HepG2 (cell line): ENCODE measurements around the gene TBC1D10A. TPM values are rescaled to one million over a fixed set of nuclear protein-coding genes. Genes with fewer than 3 reads are reported as not detected.

Experiments used
- GATAD2A ChIP-seq: IDR thresholded peaks from 2 replicates; pipeline ENCODE4 v1.6.1; 2016
- MAFK ChIP-seq, 2 experiments: IDR thresholded peaks in 1 of 2; conservative IDR thresholded peaks in 1 of 2; 2 replicates each; pipeline ENCODE4 v1.6.1; 2011; ENCODE audit warnings: improper control_type of control experiment in 2 of 2, low read length in 2 of 2
- MAZ ChIP-seq, 2 experiments: sonication (generic) in 1 of 2; formaldehyde crosslinking in 1 of 2; IDR thresholded peaks; 2 replicates each; pipeline versions ENCODE4 v1.5.0 to v1.6.1; 2012 to 2020; ENCODE audit warnings: low read depth in 2 of 2, mild to moderate bottlenecking in 2 of 2, borderline replicate concordance in 1 of 2, improper control_type of control experiment in 1 of 2, low read length in 1 of 2, missing genetic modification reagents in 1 of 2, moderate library complexity in 1 of 2
- RXRA ChIP-seq: sonication (generic); formaldehyde crosslinking; IDR thresholded peaks from 2 replicates; pipeline ENCODE4 v1.5.1; 2020; ENCODE audit warnings: missing genetic modification reagents
- SAP130 ChIP-seq: IDR thresholded peaks from 2 replicates; pipeline ENCODE4 v1.6.1; 2016; ENCODE audit warnings: low read depth
- SOX5 ChIP-seq: IDR thresholded peaks from 2 replicates; pipeline ENCODE4 v1.6.1; 2016; ENCODE audit warnings: borderline replicate concordance
- TBX2 ChIP-seq: sonication (generic); formaldehyde crosslinking; IDR thresholded peaks from 2 replicates; pipeline ENCODE4 v1.5.0; 2020; ENCODE audit warnings: missing genetic modification reagents, mild to moderate bottlenecking, borderline replicate concordance
- THAP11 ChIP-seq: IDR thresholded peaks from 2 replicates; pipeline ENCODE4 v1.6.1; 2016; ENCODE audit warnings: missing biosample characterization, missing genetic modification reagents
- ZNF263 ChIP-seq: sonication (generic); formaldehyde crosslinking; IDR thresholded peaks from 2 replicates; pipeline ENCODE4 v1.4.0; 2020; ENCODE audit warnings: missing genetic modification reagents
- ZNF44 ChIP-seq: sonication (generic); formaldehyde crosslinking; IDR thresholded peaks from 2 replicates; pipeline ENCODE4 v1.5.1; 2020; ENCODE audit warnings: mild to moderate bottlenecking, missing genetic modification reagents
- ZNF563 ChIP-seq: sonication (generic); formaldehyde crosslinking; IDR thresholded peaks from 2 replicates; pipeline ENCODE4 v1.8.0; 2022; ENCODE audit warnings: mild to moderate bottlenecking, moderate library complexity, missing genetic modification reagents
- polyA plus RNA-seq, 8 experiments: library from polyadenylated mRNA; depleted of rRNA in 3 of 8; stranded (reverse) in 7 of 8; unstranded in 1 of 8; fragments of >200 nt; fragmentation: Illumina TruSeq in 4 of 8; extraction: Trizol in 4 of 8; gene quantifications; 2 replicates each; pipeline versions ENCODE4 v1.2.1 to v1.2.3, GENCODE V29; 2011 to 2016; ENCODE audit warnings: low read depth in 4 of 8, missing spikeins in 1 of 8, mixed read lengths in 1 of 8; ENCODE audit not compliant: insufficient read depth in 1 of 8
- total RNA-seq, 5 experiments: library from RNA; depleted of rRNA; stranded (reverse); fragments of >200 nt; fragmentation: Illumina TruSeq; extraction: Trizol; gene quantifications; 2 replicates each; pipeline ENCODE4 v1.2.3, GENCODE V29; 2016; ENCODE audit warnings: low read depth in 1 of 5
- TF ChIP-seq, protein P1 (sequence below): IDR thresholded peaks from 2 replicates; pipeline ENCODE4 v1.4.0; 2020; ENCODE audit warnings: mild to moderate bottlenecking, missing genetic modification reagents
- TF ChIP-seq, protein P2 (sequence below): IDR thresholded peaks from 2 replicates; pipeline ENCODE4 v1.6.1; 2016; ENCODE audit warnings: missing genetic modification reagents, missing compliant biosample characterization
- TF ChIP-seq, protein P3 (sequence below): sonication (generic); formaldehyde crosslinking; IDR thresholded peaks from 2 replicates; pipeline ENCODE4 v1.4.0; 2020; ENCODE audit warnings: missing genetic modification reagents, borderline replicate concordance
- TF ChIP-seq, protein P4 (sequence below): sonication (generic); formaldehyde crosslinking; IDR thresholded peaks from 2 replicates; pipeline ENCODE4 v1.9.0; 2022; ENCODE audit warnings: missing genetic modification reagents, mild to moderate bottlenecking, borderline replicate concordance

The TBC1D10A gene
- total and polyA plus RNA-seq, 2 of the 13 experiments (the other 11 are each of a cell fraction or from before 2014, with no cell fraction given) = 4.2 to 4.9 TPM

DNA sequence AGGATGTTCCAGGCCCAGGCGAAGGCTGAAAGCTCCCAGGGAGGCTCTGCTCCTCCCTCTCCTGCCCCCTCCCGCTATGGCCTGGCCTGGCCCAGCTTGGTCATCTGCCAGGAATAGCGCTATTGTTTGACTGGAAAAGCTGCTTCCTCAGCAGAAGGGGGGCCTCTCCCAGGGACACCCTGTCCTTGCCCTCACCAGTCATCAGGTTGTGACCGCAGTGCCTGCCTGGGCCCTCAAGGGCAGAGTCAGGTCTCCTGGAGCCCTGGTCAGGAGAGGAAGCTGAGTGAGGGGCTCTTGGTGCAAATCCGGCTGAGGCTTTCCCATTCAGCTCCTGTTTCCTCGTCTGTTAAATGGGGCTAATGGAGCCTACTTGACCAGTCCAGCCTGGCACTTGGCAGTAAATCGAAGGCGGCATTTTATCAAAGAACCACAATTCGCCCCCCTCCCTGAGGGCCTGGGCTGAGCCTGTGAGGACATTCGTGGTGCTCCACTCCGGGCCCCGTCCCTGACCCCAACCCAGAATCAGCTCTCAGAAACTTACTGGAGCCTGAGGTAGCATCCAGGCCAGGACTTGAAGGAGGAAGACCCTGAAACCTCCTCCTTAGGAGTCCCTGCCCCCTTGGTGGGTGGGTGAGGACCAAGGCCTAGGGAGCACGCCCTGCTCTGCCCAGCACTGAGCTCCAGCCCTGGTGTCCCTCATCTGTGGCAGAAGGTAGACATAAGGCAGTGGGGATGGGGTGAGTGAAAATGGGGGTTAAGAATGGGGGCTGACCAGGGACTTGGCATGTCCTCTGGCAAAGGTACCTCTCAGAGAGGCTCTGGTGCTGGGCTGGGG lies 35.5 kb downstream of the TBC1D10A start (continued):
- TF ChIP-seq, protein P1, sequence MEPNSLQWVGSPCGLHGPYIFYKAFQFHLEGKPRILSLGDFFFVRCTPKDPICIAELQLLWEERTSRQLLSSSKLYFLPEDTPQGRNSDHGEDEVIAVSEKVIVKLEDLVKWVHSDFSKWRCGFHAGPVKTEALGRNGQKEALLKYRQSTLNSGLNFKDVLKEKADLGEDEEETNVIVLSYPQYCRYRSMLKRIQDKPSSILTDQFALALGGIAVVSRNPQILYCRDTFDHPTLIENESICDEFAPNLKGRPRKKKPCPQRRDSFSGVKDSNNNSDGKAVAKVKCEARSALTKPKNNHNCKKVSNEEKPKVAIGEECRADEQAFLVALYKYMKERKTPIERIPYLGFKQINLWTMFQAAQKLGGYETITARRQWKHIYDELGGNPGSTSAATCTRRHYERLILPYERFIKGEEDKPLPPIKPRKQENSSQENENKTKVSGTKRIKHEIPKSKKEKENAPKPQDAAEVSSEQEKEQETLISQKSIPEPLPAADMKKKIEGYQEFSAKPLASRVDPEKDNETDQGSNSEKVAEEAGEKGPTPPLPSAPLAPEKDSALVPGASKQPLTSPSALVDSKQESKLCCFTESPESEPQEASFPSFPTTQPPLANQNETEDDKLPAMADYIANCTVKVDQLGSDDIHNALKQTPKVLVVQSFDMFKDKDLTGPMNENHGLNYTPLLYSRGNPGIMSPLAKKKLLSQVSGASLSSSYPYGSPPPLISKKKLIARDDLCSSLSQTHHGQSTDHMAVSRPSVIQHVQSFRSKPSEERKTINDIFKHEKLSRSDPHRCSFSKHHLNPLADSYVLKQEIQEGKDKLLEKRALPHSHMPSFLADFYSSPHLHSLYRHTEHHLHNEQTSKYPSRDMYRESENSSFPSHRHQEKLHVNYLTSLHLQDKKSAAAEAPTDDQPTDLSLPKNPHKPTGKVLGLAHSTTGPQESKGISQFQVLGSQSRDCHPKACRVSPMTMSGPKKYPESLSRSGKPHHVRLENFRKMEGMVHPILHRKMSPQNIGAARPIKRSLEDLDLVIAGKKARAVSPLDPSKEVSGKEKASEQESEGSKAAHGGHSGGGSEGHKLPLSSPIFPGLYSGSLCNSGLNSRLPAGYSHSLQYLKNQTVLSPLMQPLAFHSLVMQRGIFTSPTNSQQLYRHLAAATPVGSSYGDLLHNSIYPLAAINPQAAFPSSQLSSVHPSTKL (CRISPR knock-in tag) = peak; percentile 47; the same call in 1 of the 2 replicates
- TF ChIP-seq, protein P2, sequence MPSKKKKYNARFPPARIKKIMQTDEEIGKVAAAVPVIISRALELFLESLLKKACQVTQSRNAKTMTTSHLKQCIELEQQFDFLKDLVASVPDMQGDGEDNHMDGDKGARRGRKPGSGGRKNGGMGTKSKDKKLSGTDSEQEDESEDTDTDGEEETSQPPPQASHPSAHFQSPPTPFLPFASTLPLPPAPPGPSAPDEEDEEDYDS (CRISPR knock-in tag) = no peak
- no peak for TF ChIP-seq ZNF44 (CRISPR knock-in tag)
- TF ChIP-seq THAP11 = 0 out of 2 replicates have a peak, but pooled peaks have one; percentile 26
- TF ChIP-seq, protein P3, sequence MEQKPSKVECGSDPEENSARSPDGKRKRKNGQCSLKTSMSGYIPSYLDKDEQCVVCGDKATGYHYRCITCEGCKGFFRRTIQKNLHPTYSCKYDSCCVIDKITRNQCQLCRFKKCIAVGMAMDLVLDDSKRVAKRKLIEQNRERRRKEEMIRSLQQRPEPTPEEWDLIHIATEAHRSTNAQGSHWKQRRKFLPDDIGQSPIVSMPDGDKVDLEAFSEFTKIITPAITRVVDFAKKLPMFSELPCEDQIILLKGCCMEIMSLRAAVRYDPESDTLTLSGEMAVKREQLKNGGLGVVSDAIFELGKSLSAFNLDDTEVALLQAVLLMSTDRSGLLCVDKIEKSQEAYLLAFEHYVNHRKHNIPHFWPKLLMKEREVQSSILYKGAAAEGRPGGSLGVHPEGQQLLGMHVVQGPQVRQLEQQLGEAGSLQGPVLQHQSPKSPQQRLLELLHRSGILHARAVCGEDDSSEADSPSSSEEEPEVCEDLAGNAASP (CRISPR knock-in tag) = peak; percentile 29; the same call in 1 of the 2 replicates
- TF ChIP-seq MAFK (conservative IDR thresholded peaks at IDR 0.05 in 1 of 2, IDR thresholded peaks at IDR 0.05 in 1 of 2; ENCODE audit: low read length in 2 of 2) = peak; percentile 44 to 58
- no peak for TF ChIP-seq MAZ (IDR thresholded peaks at IDR 0.05; ENCODE audit: borderline replicate concordance, low read depth, low read length)
- peak; percentile 39; the same call in 1 of the 2 replicates for TF ChIP-seq MAZ (CRISPR knock-in tag; IDR thresholded peaks at IDR 0.05; ENCODE audit: low read depth)
- peak; percentile 57 for TF ChIP-seq SAP130 (CRISPR knock-in tag)
- TF ChIP-seq TBX2 (CRISPR knock-in tag) = 0 out of 2 replicates have a peak, but pooled peaks have one; percentile 43
- TF ChIP-seq ZNF263 (CRISPR knock-in tag) = peak; percentile 61; the same call in 1 of the 2 replicates
- no peak for TF ChIP-seq ZNF563 (CRISPR knock-in tag)
- 0 out of 2 replicates have a peak, but pooled peaks have one; percentile 22 for TF ChIP-seq GATAD2A (CRISPR knock-in tag)
- TF ChIP-seq, protein P4, sequence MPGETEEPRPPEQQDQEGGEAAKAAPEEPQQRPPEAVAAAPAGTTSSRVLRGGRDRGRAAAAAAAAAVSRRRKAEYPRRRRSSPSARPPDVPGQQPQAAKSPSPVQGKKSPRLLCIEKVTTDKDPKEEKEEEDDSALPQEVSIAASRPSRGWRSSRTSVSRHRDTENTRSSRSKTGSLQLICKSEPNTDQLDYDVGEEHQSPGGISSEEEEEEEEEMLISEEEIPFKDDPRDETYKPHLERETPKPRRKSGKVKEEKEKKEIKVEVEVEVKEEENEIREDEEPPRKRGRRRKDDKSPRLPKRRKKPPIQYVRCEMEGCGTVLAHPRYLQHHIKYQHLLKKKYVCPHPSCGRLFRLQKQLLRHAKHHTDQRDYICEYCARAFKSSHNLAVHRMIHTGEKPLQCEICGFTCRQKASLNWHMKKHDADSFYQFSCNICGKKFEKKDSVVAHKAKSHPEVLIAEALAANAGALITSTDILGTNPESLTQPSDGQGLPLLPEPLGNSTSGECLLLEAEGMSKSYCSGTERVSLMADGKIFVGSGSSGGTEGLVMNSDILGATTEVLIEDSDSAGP (CRISPR knock-in tag) = 0 out of 2 replicates have a peak, but pooled peaks have one; percentile 26
- peak; percentile 70; the same call in 1 of the 2 replicates for TF ChIP-seq SOX5 (CRISPR knock-in tag)
- TF ChIP-seq RXRA (CRISPR knock-in tag) = no peak; the same call in none of the 2 replicates
